ENCODE data around the gene NBEAL1. TPM values are rescaled to one million over a fixed set of nuclear protein-coding genes. Genes with fewer than 3 reads are reported as not detected.
A peak's percentile ranks its signal among the peaks of the same experiment; 100 is the strongest.
"Not testable (repeated sequence)": the region's sequence is repeated elsewhere in the genome, so short reads cannot be mapped to it uniquely, and the experiment has no call there.

Gene NBEAL1
- total RNA-seq, 1 experiment from 2014 or later = 8.0 TPM

DNA sequence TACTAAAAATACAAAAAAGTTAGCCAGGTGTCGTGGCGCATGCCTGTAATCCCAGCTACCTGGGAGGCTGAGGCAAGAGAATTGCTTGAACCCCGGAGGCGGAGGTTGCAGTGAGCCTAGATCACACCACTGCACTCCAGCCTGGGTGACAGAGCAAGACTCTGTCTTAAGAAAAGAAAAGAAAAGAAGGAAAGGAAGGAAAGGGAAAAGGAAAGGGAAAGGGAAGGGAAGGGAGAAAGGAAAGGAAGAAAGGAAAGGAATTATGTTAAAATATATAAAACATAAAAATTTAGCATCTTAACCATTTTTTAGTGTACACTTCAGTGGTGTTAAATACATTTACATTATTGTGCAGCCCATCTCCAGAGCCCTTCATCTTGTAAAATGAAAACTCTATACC lies 76.0 kb downstream of the NBEAL1 start:
- DNase-seq (ENCODE audit: low spot score); in situ Hi-C loops (cut with HindIII; ENCODE audit: low sequenced_read_pairs): not testable (repeated sequence)

DNA sequence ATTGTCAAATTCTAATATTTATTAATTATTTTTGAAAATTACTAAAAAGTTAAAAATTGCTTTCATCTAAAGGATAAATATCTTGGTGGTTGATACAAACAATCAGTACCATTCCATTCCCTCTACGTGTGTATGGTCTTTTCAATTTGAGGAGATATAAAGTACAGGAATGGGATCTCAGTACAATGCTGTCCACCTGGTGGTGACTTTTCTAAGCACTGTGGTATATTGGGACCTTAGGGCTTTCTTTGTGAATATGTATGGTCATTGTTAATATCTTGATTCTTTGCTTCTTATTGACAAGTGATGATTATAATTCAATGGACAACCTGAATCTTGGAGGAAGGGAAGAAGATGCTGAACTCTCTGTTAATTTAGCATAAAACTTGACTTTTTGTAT lies 83.1 kb downstream of the NBEAL1 start:
- in situ Hi-C loops (cut with HindIII; ENCODE audit: low sequenced_read_pairs) = no loop called here
- no peak for DNase-seq (ENCODE audit: low spot score)

DNA sequence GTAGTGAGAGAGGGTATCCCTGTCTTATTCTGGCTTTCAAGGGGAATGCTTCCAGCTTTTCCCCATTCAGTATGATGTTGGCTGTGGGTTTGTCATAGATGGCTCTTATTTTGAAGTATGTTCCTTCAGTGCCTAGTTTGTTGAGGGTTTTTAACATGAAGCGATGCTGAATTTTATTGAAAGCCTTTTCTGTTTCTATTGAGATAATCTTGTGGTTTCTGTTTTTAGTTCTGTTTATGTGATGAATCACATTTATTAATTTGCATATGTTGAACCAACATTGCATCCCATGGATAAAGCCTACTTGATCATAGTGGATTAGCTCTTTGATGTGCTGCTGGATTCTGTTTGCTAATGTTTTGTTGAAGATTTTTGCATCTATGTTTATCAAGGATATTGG lies 87.7 kb downstream of the NBEAL1 start:
- in situ Hi-C loops (cut with HindIII; ENCODE audit: low sequenced_read_pairs); DNase-seq (ENCODE audit: low spot score): not testable (repeated sequence)

DNA sequence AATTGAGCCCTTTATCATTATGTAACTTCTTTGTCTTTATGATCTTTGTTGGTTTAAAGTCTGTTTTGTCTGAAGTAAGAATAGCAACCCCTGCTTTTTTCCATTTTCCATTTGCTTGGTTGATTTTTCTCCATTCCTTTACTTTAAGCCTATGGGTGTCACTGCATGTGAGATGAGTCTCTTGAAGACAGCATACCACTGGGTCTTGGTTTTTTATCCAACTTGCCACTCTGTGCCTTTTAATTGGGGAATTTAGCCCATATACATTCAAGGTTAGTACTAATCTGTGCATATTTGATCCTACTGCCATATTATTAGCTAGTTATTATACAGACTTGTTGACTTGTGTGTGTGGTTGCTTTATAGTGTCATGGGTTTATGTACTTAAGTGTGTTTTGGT lies 89.6 kb downstream of the NBEAL1 start:
- in situ Hi-C loops (cut with HindIII; ENCODE audit: low sequenced_read_pairs) = no loop called here
- no peak for DNase-seq (ENCODE audit: low spot score)

GRCh38 chr2:203105996-203106395 lies 91.3 kb downstream of the NBEAL1 start:
- in situ Hi-C loops (cut with HindIII; ENCODE audit: low sequenced_read_pairs) = no loop called here
- no peak for DNase-seq (ENCODE audit: low spot score)

DNA sequence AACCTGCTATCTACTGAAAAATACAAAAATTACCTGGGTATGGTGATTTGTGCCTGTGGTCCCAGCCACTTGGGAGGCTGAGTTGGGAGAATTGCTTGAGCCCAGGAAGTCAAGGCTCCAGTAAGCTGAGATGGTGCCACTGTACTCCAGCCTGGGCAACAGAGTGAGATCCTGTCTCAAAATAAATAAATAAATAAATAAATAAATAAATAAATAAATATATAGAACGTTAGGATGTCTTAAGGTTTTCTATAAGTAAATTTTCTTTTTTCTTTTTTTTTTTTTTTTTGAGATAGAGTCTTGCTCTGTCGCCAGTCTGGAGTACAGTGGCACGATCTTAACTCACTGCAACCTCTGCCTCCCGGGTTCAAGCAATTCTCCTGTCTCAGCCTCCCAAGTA lies 95.8 kb downstream of the NBEAL1 start:
- DNase-seq (ENCODE audit: low spot score); in situ Hi-C loops (cut with HindIII; ENCODE audit: low sequenced_read_pairs): not testable (repeated sequence)

- DNase-seq (ENCODE audit: low spot score) = no peak
- in situ Hi-C loops (cut with HindIII; ENCODE audit: low sequenced_read_pairs) = no loop called here
Measured at GRCh38 chr2:203112342-203112741, 97.7 kb downstream of the NBEAL1 start.

GRCh38 chr2:203115201-203115700 lies 100.6 kb downstream of the NBEAL1 start:
- in situ Hi-C loops (cut with HindIII; ENCODE audit: low sequenced_read_pairs); DNase-seq (ENCODE audit: low spot score): not testable (repeated sequence)

DNA sequence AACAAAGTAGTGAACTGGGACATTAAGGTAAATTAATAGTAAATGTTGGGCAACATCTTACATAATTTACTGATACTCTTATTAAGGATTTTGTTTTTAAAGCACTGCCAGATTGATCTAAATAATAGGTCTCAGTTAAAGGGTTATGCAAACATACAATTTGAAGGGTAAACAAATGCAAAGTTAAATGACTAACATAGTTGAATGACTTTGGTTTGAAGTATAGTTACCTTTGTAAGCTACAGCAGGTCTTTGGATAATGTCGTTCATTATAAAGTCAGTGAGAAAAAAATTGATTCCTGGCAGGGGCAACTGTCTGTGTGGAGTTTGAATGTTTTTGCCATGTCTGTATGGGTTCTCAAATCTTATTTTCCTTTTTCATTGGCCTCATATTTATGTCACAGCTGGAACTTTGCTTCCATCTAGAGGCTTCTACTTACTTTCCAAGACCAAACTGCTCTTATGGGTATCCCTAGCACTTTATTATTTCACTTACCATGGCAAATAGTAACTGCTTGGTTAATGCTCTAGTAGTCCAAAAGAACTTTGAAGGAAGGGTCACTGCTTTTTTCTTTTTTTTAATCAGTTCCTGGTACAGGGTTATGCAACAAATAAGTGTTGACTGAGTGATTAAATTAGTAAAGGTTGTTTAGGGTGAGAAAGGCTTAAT lies 107.8 kb downstream of the NBEAL1 start:
- in situ Hi-C loops (cut with HindIII; ENCODE audit: low sequenced_read_pairs) = no loop called here
- peak; percentile 2 for DNase-seq (ENCODE audit: low spot score)

DNA sequence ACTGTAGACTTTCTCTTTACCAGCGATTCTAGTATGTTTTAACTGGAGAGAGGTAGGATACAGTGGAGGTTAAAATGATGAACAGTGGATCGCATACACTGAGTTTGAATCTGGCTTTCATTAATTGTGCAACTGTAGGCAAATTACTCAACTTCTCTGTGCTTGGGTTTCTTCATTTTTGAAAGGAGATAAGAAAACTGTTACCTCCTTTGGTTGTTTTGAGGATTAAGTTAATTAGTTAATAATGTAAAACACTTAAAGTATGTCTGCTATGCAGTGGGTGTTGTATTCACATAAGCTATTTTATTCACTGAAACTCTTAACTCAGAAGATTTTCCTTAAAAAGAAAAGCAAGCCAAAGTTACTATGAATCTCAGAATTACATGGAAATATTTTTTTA lies 112.3 kb downstream of the NBEAL1 start:
- in situ Hi-C loops (cut with HindIII; ENCODE audit: low sequenced_read_pairs) = no loop called here
- no peak for DNase-seq (ENCODE audit: low spot score)

- in situ Hi-C loops (cut with HindIII; ENCODE audit: low sequenced_read_pairs) = no loop called here
- no peak for DNase-seq (ENCODE audit: low spot score)
Measured at GRCh38 chr2:203135105-203135504, 120.4 kb downstream of the NBEAL1 start.

- no peak for DNase-seq (ENCODE audit: low spot score)
- in situ Hi-C loops (cut with HindIII; ENCODE audit: low sequenced_read_pairs) = no loop called here
Measured at GRCh38 chr2:203143391-203143790, 128.7 kb downstream of the NBEAL1 start.

- no peak for DNase-seq (ENCODE audit: low spot score)
- in situ Hi-C loops (cut with HindIII; ENCODE audit: low sequenced_read_pairs) = no loop called here
Measured at GRCh38 chr2:203149194-203149593, 134.5 kb downstream of the NBEAL1 start.

GRCh38 chr2:203155406-203155805 lies 140.7 kb downstream of the NBEAL1 start:
- DNase-seq (ENCODE audit: low spot score) = no peak
- in situ Hi-C loops (cut with HindIII; ENCODE audit: low sequenced_read_pairs) = no loop called here

DNA sequence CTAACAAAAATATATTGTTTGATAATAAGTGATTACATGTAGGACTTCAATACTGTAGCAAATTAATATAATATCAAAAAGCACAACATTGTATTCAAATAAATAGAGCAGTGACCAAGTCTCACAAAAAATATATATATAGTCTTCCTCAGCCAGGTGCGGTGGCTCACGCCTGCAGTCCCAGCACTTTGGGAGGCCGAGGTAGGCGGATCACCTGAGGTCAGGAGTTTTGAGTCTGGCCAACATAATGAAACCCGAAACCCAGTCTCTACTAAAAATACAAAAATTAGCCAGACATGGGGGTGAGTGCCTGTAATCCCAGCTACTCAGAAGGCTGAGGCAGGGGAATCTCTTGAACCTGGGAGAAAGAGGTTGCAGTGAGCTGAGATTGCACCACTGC lies 148.0 kb downstream of the NBEAL1 start:
- in situ Hi-C loops (cut with HindIII; ENCODE audit: low sequenced_read_pairs); DNase-seq (ENCODE audit: low spot score): not testable (repeated sequence)

- DNase-seq (ENCODE audit: low spot score) = no peak
- in situ Hi-C loops (cut with HindIII; ENCODE audit: low sequenced_read_pairs) = no loop called here
Measured at GRCh38 chr2:203164311-203164935, 149.7 kb downstream of the NBEAL1 start.

- in situ Hi-C loops (cut with HindIII; ENCODE audit: low sequenced_read_pairs) = no loop called here
- DNase-seq (ENCODE audit: low spot score) = no peak
Measured at GRCh38 chr2:203167751-203168150, 153.1 kb downstream of the NBEAL1 start.

DNA sequence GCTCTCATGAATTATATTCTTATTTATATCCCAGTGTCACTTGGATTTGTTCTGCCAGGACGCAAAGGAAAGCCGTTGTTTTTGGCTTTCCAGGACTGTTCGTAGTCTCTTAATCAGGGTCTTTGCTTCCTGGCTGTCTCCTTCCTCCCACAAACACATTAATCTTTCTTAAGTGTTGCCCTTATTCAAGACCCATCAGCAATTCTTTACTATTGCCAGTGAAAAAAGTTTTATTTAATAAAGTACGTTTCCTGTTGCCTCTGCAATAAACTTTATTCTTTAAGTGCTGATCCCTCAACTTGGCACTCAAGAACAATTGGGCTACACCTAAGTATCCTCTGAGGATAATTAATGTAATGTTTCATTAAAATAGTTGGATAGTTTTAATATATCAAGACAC lies 155.8 kb downstream of the NBEAL1 start:
- in situ Hi-C loops (cut with HindIII; ENCODE audit: low sequenced_read_pairs) = no loop called here
- no peak for DNase-seq (ENCODE audit: low spot score)

DNA sequence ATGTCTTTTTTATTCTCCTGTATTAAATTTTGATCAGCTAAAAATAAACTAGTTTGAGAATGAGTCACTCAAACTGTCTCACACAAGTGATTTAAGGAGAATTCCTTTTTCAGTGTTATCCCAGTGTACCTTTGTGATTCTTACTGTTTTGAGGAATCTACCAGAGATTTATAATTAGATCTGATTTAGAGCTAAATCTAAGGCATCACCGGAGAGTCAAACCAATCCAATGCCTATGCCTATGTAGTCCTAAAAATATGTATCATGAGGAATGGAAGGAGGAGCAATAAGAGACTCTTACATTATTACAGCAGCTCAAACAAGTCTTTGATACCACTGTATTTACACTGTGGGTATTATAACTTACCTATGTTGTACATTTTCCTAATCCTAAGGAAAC lies 160.7 kb downstream of the NBEAL1 start:
- in situ Hi-C loops (cut with HindIII; ENCODE audit: low sequenced_read_pairs) = no loop called here
- DNase-seq (ENCODE audit: low spot score) = no peak

- in situ Hi-C loops (cut with HindIII; ENCODE audit: low sequenced_read_pairs) = no loop called here
- no peak for DNase-seq (ENCODE audit: low spot score)
Measured at GRCh38 chr2:203177361-203177760, 162.7 kb downstream of the NBEAL1 start.

- in situ Hi-C loops (cut with HindIII; ENCODE audit: low sequenced_read_pairs) = no loop called here
- DNase-seq (ENCODE audit: low spot score) = no peak
Measured at GRCh38 chr2:203185864-203186263, 171.2 kb downstream of the NBEAL1 start.
